Measurements from ENCODE around the gene TAF15.

The TAF15 gene

GRCh38 chr17:35788477-35789368 is 20.6 kb upstream of the TAF15 start:
- DNase-seq (ENCODE audit: low read depth in 2 of 2), result no peak

DNA sequence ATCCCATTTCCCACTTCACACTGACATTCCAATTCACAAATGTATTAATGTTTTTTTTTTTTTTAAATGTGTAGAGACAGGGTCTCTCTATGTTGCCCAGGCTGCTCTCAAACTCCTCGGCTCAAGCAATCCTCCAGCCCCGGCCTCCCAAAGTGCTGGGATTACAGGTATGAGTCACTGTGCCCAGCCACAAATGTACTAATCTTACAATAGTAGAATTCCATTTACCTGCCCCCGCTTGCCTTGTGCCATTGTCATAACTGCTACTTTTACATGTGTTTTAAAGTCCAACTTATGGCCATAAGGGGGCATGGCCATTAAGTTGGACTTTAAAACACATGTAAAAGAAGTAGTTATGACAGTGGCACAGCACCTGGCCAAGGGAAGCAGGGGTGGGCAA is 18.4 kb upstream of the TAF15 start:
- no peak for DNase-seq (ENCODE audit: low read depth in 2 of 2)

- no peak for DNase-seq (ENCODE audit: low read depth in 2 of 2)
These were observed 17.5 kb upstream of the TAF15 start for GRCh38 chr17:35791681-35792350.

GRCh38 chr17:35793257-35793656 is 16.0 kb upstream of the TAF15 start:
- DNase-seq (ENCODE audit: low read depth in 2 of 2), result no peak

GRCh38 chr17:35795007-35795870 is 14.0 kb upstream of the TAF15 start, which contains the start of gene MMP28:
Gene MMP28 (minus strand): TSS chr17:35795641. CDS start chr17:35795377, 264 bp downstream.
- DNase-seq (ENCODE audit: low read depth in 2 of 2), result peak; percentile 17 to 36

- no peak for DNase-seq (ENCODE audit: low read depth in 2 of 2)
These were observed 13.4 kb upstream of the TAF15 start for GRCh38 chr17:35795871-35796265.

- DNase-seq (ENCODE audit: low read depth in 2 of 2), result no peak
These were observed 12.3 kb upstream of the TAF15 start for GRCh38 chr17:35796942-35797341.

DNA sequence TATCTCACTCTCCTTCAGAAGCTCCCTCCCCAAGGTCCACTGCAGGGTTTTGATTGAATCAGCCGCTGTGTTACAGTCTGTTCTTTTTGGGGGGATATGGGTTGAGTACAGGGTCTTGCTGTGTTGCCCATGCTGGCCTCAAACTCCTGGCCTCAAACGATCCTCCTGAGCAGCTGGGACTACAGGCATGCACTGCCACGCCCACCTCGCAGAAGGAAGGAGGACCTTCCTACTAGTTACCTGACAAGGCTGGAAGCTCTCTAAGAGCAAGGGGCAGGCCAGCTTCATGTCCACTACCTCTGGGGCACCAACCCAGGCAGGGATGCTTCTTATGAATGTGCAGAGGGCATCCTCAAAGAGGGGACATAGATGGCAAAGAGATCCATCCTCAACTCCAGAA is 11.9 kb upstream of the TAF15 start:
- DNase-seq (ENCODE audit: low read depth in 2 of 2), result no peak

GRCh38 chr17:35797918-35798317 is 11.4 kb upstream of the TAF15 start:
- no peak for DNase-seq (ENCODE audit: low read depth in 2 of 2)

DNA sequence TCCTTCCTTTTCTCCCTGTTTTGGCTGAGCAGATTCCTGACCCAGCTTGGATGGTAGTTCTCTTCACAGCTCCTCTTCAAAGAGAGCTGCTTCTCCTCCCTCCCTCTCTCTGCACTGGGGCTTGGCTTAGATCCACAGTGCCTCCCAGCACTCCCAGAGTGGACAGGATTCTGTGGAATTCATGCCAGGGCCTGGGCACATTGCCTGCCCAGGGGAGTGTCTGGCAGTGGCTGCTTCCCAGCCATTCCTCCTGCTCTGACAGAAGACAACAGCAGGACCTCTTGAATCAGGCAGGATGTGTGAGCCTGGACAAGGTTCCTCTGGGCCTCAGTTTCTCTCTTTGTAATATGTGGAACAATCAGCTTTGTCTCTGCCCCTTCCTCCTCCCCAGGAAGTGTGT is 9.3 kb upstream of the TAF15 start:
- DNase-seq (ENCODE audit: low read depth in 2 of 2), result no peak

DNA sequence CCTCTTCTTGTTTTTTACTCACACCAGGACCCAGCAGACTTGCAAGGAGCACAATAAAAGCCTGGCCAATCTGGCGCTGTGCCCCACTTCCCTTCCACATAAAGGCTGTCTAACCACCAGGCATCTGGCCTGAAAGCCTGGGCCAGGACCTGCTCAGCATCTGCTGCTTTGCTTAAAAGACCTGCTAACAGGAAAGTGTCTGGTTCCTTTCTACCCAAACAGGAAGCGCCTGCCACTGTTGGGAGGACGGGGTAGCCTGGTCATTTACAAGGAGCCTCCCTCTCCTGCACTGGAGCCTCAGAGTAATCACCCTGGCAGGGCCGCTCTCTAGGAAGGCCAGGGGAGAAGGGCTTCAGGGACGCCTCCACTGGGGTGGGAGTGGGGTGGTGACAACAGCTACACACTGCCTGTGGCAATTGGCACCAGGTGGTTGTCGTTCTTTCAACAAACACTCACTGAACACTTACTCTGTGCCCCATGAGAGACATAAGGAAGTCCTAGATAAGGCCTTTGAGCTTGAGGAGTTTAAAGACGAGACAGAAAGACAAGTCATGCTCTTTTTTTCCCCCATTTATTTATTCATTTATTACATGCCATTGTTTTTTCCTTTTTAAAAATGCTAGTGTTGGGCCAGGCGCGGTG is 7.6 kb upstream of the TAF15 start:
- no peak for DNase-seq (ENCODE audit: low read depth in 2 of 2)

GRCh38 chr17:35804658-35805192 is 4.6 kb upstream of the TAF15 start:
- DNase-seq (ENCODE audit: low read depth in 2 of 2), result no peak

DNA sequence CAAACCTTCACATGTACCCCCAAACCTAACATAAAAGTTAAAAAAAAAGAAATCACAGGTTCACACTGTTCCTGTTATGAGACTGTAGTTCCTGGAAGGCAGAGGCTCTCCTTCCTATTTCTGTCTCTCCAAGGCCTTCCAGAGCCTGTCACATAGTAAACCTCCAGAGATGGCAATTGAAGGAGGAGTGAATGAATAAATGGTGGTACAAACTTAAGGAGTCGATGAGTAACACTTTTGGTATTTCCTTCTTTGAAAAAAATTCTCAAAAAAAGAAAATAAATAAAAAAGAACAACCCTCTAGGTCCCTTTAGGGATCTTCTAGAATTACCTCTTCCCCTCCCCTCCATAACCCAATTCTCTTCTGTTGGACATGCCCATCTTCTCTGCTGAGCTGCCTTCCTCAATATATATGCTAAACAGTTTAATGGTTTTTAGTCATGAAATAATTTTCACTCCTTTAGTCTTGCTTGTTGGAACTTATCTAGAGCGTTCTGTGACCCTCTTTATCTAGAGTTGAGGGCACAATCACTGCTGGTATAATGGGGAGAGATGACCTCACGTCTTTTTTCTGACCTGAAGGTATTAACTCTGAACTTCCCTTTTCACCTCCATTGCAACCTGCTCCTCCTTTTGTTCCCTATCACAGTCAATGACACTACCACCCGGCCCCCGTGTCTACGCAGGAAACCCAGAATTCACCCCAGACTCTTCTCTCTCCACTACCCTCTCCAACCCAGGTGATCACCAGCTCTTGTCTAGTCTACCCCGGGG is 1.7 kb upstream of the TAF15 start:
- DNase-seq (ENCODE audit: low read depth in 2 of 2), result no peak

DNA sequence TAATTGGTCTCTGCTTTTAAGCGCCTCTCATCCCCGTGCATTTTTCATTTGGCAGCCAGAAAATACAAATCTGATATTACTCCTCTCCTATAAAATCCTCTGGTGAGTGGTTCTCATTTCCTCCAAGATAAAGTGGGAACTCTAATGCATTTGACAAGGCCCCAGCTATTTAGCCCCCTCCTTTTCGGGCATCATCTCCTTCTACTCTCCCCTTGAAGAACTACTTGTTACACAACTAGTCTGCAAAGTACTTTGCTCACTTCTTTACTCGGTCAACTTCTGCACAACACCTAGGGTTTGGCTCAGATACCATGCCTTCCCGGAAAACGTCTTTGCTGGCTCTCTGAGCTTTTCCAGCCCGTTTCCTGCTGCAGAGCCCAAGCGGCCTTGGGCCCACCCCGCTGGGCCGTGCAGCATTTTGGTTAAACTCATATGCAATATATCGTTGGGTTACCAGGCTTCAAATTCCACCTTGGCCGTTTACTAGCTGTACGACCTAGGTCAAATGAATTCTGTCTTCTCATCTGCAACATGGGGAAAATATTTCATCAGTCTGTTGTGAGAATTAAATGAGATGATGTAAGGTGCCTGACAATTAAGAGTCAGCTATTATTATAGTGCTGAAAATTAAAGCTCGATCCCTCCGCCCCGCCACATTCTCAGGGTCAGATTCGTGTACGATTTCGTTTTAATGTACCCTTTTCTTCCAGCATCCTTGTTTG is 883 bp upstream of the TAF15 start:
- DNase-seq (ENCODE audit: low read depth in 2 of 2), result no peak

DNA sequence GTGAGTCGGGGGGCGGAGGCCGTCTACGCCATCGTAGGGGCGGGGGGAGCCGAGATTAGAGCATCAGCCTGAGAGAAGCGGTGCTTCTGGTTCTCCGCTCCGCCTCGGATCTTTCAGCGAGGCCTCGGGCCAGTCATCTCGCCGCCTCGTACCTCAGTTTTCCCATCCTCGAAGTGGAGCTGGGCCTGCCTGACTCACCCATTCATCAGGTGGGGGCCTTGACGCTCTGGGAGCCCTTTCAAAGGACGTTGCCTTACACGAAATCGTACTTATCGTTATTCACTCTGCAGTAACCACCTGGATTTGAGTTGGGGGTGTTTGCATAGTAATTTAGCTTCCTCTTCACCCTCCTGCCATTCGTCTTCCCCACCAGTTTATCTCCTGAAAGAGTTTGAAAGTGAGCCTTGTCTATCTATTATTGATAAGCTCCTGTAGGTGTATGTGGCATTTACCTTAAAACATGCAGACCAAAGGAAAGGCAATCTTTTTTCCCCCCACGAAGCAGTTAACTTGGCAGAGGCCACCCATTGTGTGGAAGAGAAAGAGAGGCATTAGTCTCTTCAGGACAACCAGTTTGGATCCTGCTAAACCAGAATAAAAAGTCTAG is 674 bp downstream of the TAF15 start:
- no peak for DNase-seq (ENCODE audit: low read depth in 2 of 2)

GRCh38 chr17:35811759-35812158 is 2.5 kb downstream of the TAF15 start:
- no peak for DNase-seq (ENCODE audit: low read depth in 2 of 2)

DNA sequence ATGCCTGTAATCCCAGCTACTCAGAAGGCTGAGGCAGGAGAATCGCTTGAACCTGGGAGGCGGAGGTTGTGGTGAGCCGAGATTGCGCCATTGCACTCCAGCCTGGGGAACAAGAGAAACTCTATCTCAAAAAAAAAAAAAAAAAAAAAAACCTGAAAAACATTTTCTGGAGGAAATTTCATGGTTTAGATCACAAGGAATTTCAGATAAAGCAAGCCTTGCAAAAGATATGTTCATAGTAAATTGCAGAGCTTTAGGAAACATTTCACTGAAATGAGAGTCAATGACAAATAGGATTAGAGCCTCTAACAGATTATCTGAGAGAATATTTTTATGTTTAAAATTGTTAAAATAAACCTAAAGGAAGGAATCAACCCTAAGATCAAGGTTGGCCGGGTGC is 3.2 kb downstream of the TAF15 start:
- no peak for DNase-seq (ENCODE audit: low read depth in 2 of 2)

GRCh38 chr17:35816723-35817122 is 7.4 kb downstream of the TAF15 start:
- no peak for DNase-seq (ENCODE audit: low read depth in 2 of 2)

GRCh38 chr17:35817196-35817595 is 7.9 kb downstream of the TAF15 start:
- DNase-seq (ENCODE audit: low read depth in 2 of 2), result no peak

DNA sequence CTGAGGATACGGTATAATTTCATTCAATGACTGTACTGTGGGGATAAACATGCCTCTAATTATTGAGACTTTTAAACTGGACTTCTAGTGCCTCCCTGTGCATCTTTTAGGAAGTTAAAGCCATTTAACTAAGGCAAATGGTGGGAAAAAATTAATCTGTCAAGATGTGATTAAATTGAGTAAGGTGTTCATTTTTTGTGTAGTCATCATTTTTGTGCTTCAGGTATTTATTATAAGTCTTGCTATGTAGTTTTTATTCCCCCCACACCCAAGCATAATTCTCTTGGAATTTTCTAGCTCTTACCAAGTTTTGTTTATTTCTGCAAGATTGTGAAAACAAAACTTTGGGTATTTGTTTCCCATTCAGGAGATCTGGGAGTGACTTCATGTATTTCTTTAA is 10.2 kb downstream of the TAF15 start:
- DNase-seq (ENCODE audit: low read depth in 2 of 2), result no peak
